Stimulated activated CD8-positive, alpha-beta memory T cell treated with anti-CD3 and anti-CD28 coated beads, Interleukin-12 subunit alpha, Interleukin-12 subunit beta, amount 100 ng/mL, for 24 hours (primary cell): ENCODE results near the gene CYP2W1.

ENCODE experiments used
- DNase-seq: peaks from one replicate; pipeline ENCODE4 v3.0.0-alpha.2; 2020; ENCODE audit errors: extremely low read depth

The CYP2W1 gene

GRCh38 chr7:982511-983003 is 424 bp upstream of the CYP2W1 start:
- no peak for DNase-seq

- no peak for DNase-seq
Observed at GRCh38 chr7:983616-984071, 663 bp downstream of the CYP2W1 start.

GRCh38 chr7:984361-985126 is 1.6 kb downstream of the CYP2W1 start:
- DNase-seq = no peak

GRCh38 chr7:985127-985416 is 2.1 kb downstream of the CYP2W1 start:
- DNase-seq = no peak

- no peak for DNase-seq
Observed at GRCh38 chr7:985915-986741, 3.1 kb downstream of the CYP2W1 start.

- no peak for DNase-seq
Observed at GRCh38 chr7:986766-987751, 4.1 kb downstream of the CYP2W1 start.

- no peak for DNase-seq
Observed at GRCh38 chr7:987909-988308, 4.9 kb downstream of the CYP2W1 start.

- no peak for DNase-seq
Observed at GRCh38 chr7:988426-988911, 5.5 kb downstream of the CYP2W1 start.

GRCh38 chr7:988963-989529 is 6.1 kb downstream of the CYP2W1 start:
- DNase-seq = no peak

- DNase-seq = no peak
Observed at GRCh38 chr7:990352-990932, 7.5 kb downstream of the CYP2W1 start.

- no peak for DNase-seq
Observed at GRCh38 chr7:990933-991728, 8.2 kb downstream of the CYP2W1 start.

GRCh38 chr7:991729-992656 is 9.0 kb downstream of the CYP2W1 start:
- no peak for DNase-seq

GRCh38 chr7:992709-993607 is 10.0 kb downstream of the CYP2W1 start:
- DNase-seq = peak; percentile 80

GRCh38 chr7:994592-995308 is 11.8 kb downstream of the CYP2W1 start:
- no peak for DNase-seq

- DNase-seq = no peak
Observed at GRCh38 chr7:995571-995970, 12.6 kb downstream of the CYP2W1 start.

- DNase-seq = no peak
Observed at GRCh38 chr7:996079-996872, 13.3 kb downstream of the CYP2W1 start.
